Dedifferentiated amniotic fluid mesenchymal stem cell (primary cell): ENCODE data around the gene CORO7.

ENCODE experiments used
- DNase-seq: peaks from one replicate; pipeline ENCODE4 v3.0.0-alpha.2; 2016; ENCODE audit errors: extremely low spot score

Gene CORO7

GRCh38 chr16:4384509-4384942 lies 31.9 kb downstream of the CORO7 start:
- DNase-seq = peak; percentile 82

DNA sequence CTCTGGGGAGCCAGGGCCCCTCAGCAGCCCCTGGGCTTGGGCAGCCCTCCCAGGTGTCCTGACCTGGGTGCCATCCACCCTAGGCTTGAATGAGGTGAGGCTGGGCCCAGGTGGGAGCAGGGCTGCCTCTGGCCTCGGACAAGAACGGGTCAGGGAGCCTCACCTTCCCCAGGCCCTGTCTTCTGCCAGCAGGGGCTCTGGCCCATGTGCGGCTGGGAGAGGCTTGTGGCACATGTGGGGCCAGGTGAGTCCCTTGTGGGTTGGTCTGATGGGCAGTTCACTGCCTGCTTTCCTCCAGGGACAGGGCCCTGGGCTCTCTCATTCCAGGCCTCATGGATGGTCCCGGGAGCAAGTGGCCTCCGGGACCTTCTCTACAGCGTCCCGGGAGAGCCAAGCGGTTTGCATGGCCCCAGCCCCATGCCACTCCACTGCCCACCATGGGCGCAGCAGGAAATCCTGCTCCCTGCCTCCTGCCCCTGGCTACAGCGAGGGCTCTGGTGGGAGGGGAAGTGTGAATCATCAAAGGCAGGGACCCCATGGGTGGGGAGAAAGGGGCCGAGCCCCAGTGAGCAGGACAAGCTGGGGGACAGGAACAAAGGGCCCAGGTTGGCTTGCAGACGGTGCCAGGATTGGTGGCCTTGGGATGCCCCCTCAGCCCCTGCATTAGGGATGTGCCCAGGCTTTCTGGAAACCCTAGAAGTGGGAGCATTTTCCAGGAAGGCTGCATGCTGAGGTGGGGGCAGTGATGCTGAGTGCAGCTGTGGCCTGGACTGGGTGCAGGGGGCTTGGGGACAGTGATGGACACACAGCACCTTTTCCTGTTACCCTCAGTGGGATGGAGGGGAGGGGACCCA lies 32.6 kb downstream of the CORO7 start:
- DNase-seq = no peak

DNA sequence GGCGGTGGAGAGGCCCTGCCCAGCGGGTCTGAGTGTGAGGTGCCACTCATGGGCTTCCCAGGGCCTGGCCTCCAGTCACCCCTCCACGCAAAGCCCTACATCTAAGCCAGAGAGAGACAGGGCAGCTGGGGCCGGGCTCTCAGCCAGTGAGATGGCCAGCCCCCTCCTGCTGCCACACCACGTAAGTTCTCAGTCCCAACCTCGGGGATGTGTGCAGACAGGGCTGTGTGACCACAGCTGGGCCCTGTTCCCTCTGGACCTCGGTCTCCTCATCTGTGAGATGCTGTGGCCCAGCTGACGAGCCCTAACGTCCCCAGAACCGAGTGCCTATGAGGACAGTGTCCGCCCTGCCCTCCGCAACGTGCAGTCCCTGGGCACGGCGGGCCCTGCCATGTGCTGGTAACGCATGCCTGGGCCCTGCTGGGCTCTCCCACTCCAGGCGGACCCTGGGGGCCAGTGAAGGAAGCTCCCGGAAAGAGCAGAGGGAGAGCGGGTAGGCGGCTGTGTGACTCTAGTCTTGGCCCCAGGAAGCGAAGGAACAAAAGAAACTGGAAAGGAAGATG lies 33.5 kb downstream of the CORO7 start:
- no peak for DNase-seq

- no peak for DNase-seq
These were observed 34.2 kb downstream of the CORO7 start for GRCh38 chr16:4381935-4382794.

DNA sequence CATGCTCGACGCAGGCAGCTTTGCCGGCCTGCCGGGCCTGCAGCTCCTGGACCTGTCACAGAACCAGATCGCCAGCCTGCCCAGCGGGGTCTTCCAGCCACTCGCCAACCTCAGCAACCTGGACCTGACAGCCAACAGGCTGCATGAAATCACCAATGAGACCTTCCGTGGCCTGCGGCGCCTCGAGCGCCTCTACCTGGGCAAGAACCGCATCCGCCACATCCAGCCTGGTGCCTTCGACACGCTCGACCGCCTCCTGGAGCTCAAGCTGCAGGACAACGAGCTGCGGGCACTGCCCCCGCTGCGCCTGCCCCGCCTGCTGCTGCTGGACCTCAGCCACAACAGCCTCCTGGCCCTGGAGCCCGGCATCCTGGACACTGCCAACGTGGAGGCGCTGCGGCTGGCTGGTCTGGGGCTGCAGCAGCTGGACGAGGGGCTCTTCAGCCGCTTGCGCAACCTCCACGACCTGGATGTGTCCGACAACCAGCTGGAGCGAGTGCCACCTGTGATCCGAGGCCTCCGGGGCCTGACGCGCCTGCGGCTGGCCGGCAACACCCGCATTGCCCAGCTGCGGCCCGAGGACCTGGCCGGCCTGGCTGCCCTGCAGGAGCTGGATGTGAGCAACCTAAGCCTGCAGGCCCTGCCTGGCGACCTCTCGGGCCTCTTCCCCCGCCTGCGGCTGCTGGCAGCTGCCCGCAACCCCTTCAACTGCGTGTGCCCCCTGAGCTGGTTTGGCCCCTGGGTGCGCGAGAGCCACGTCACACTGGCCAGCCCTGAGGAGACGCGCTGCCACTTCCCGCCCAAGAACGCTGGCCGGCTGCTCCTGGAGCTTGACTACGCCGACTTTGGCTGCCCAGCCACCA lies 35.1 kb downstream of the CORO7 start:
- no peak for DNase-seq

GRCh38 chr16:4380119-4381063 lies 36.0 kb downstream of the CORO7 start:
- DNase-seq = no peak

DNA sequence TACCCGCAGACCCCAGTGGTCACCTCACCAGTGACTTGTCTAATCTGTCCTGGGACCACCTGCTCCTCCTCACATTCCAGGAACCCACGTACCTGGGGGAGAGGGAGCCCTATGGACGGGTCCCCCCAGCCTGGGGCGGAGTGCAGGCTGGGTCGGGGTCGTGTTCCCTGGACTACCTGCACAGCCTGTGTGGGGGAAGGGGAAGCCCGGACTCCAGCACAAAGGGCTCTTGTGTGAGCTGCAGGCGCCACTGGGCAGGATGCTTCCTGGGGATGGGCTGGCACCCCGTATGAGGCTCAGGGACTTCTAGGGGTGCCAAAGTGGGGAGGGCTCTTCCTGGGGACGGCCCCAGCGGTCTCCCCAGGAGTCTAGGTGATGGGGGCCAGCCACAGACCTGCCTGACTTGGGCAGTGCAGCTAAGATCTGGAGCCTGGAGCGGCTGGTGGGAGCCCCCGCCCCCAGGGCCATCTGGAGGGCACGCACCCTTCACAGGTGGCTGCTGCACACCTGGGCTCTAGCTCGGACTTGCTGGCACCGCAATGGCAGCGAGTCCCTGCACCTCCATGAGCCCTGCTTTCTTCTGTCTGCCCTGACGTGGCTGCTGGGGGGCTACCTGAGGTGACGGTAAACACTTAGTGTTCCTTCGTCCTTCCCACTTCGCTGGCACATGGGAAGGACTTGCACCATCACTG lies 37.3 kb downstream of the CORO7 start:
- no peak for DNase-seq

- DNase-seq = no peak
These were observed 38.2 kb downstream of the CORO7 start for GRCh38 chr16:4378161-4378666.

GRCh38 chr16:4377573-4378154 lies 38.7 kb downstream of the CORO7 start:
- DNase-seq = no peak

- no peak for DNase-seq
These were observed 39.4 kb downstream of the CORO7 start for GRCh38 chr16:4376893-4377572.

DNA sequence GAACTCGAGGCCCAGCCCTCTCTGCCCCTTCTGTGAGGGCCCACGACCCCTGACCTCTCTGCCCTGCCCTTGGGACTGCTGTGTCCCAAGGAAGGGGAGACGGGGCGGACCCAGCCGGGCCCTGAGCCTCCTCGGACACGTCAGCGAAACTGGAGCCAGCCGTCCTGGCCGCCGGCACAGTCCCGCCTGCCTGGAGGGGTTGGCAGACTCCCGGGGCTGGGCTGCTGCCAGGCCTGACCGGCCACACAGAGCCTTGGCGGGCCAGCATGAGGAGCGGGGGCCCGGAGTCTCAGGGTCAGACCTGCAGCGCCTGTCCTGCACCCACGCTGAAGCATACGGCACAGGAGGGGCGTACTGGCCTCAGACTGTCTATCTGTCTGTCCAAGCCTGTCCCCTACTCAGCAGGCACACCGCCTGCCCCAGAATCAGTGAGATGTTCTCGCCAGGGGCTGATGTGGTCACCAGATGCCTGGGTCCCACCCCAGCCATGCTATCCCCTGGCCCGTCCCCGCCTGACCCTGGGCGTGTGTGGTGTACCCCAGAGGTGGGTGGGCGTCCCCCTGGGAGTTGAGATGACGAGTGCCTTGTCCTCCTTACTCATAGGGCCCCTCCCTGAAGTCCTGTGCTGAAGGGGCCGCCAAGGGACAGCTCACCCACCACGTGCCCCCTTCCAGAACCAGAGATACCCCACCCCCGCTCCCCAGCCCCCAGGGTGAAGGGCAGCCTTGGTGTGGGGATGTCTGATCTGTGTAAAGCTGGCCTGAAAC lies 40.1 kb downstream of the CORO7 start:
- peak; percentile 68 for DNase-seq

GRCh38 chr16:4375717-4376116 lies 40.7 kb downstream of the CORO7 start:
- DNase-seq = no peak

- peak; percentile 93 for DNase-seq
These were observed 42.3 kb downstream of the CORO7 start for GRCh38 chr16:4373909-4374742.

DNA sequence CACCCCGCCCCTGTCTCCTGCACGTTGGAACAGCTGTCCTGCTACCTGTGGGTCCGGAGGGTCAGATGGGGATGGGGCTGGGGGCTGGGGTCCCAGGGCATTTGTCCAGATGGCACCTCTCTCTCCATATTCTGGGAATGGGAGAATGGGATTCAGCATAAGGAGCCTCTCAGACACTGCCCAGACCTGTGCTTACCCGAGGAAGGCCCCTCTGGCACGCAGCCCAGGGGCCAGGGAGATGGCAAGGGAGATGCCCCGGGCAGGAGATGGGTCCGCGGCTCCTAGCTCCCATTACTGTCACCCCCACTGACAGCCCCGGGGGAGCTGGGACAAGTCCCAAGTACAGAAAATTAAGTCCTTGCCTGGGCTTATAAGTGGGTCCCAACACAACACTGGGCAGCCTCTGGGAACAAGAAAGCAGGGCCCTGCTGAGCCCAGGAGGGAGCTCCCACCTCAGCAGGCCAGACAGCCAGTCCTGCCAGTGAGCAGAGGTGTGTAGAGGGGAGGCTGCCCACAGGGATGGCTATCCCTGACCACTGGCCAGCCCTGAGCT lies 43.0 kb downstream of the CORO7 start:
- no peak for DNase-seq

DNA sequence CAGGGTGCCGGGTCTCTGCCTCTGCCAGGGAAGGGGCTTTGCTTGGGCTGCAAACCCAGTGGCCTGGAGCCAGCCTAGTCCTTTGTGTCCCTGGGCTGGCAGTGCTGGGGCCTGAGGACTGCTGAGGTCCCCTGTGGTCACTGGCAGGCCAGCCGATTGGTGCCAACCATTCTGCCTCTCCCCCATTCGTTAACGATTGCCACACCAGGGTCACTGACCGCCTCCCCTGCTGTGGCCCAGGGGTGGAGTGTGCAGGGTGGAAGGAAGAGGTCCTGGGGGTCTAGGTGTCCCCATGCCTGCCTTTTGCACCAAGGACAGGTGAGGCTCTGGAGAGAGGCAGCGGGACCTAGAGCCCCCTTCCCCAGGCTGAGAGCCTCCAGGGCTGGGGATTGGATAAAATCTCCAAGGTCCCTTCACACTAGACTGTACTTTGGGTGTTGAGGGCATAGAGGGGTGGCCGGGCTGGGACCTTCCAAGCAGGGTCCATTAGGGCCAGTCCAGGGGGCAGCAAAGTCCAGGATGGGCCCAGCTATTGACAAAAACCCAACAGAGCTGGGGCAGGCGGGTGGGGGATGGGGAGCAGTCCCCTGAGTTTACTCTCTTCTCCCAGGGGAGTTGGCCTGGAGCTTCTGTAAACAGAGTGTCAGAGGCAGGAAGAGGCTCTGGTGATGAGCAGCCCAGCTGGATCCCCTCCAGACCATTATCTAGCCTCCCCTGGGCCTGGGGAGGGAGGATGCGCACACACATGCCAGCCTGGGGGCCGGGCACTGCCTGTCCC lies 43.6 kb downstream of the CORO7 start:
- no peak for DNase-seq
